ENCODE results near the gene NEUROD1. TPM values are rescaled to one million over a fixed set of nuclear protein-coding genes. Genes with fewer than 3 reads are reported as not detected.

NEUROD1 gene
- total and polyA plus RNA-seq, 9 of the 15 experiments (the other 6 are each of a cell fraction or from before 2014, with no cell fraction given): not detected

DNA sequence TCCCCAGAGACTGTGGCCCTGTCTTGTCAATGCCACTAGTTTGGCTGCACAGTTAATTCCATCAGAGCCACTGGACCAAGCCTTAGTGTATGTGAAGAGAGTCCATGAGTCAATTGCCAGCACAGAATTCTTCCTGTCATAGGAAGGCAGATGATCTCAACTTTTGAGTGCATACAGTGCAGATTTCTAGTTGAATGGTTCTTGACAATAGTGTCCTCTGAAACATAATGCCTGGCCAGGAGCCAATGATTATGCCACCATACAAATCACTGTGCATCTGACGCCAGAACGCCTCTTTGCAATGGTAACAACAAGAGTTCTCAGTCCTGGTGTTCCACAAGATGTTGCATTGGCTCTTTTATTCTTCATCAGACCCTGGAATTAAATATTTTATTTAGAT is 7.1 kb downstream of the NEUROD1 start:
- intact Hi-C loops (cut with micrococcal nuclease) (no loop called here), in situ Hi-C loops (cut with MboI) (no loop called here)
- no peaks in the 10 kb centered on the region for H3K9me1 ChIP-seq (ENCODE audit: control insufficient read depth, insufficient read depth, low read length)
- H3K4me1 ChIP-seq (replicated peaks in 1 of 2; ENCODE audit: control insufficient read depth in 2 of 2, insufficient read depth in 2 of 2, low read length in 2 of 2): no peaks in the 10 kb centered on the region
- no peaks in the 10 kb centered on the region for H4K20me1 ChIP-seq (replicated peaks; ENCODE audit: control insufficient read depth, insufficient read depth, low read length)
- ATAC-seq: no peak
- H3K9ac ChIP-seq (ENCODE audit: insufficient read depth in 1 of 2, low read depth in 2 of 2, low read length in 2 of 2): no peak overlapping the region
- H3K4me3 ChIP-seq: no peak overlapping the region
- ChIA-PET CTCF (ENCODE audit: low intra/inter-chr PET ratio) (no interaction called here), POLR2A (no interaction called here)
- no peak overlapping the region for H2AFZ ChIP-seq (ENCODE audit: low read depth, low read length)
- FAIRE-seq: no peak
- 0% methylated on average over 2 of the region's 2 CpGs for WGBS (ENCODE audit: insufficient coverage, low coverage, missing lambda C conversion rate)
- H3K36me3 ChIP-seq (ENCODE audit: control insufficient read depth, insufficient read depth, low read length): no peaks in the 10 kb centered on the region
- H3K4me2 ChIP-seq (ENCODE audit: insufficient read depth, low read length): no peak overlapping the region
- peaks cover 0 to 6% of the 10 kb centered on the region in 2 experiments; a peak in 2 of 5 replicates for H3K27me3 ChIP-seq (ENCODE audit: control insufficient read depth in 2 of 2, insufficient read depth in 2 of 2, low read length in 2 of 2)
- DNase-seq (ENCODE audit: extremely low read depth in 1 of 4, low spot score in 3 of 4): no peak
- H3K27ac ChIP-seq (ENCODE audit: extremely low read depth, low read depth, low read length): no peak overlapping the region
- BruUV-seq (replicated peaks): no TSS peak
- TF ChIP-seq HDAC1 (IDR thresholded peaks at IDR 0.05): no peak
- no peak for TF ChIP-seq GTF2F1 (IDR thresholded peaks at IDR 0.05; ENCODE audit: low read depth, low read length)
- TF ChIP-seq, protein P1, sequence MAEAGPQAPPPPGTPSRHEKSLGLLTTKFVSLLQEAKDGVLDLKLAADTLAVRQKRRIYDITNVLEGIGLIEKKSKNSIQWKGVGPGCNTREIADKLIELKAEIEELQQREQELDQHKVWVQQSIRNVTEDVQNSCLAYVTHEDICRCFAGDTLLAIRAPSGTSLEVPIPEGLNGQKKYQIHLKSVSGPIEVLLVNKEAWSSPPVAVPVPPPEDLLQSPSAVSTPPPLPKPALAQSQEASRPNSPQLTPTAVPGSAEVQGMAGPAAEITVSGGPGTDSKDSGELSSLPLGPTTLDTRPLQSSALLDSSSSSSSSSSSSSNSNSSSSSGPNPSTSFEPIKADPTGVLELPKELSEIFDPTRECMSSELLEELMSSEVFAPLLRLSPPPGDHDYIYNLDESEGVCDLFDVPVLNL (CRISPR knock-in tag; IDR thresholded peaks at IDR 0.05; ENCODE audit: low read depth): no peak
- no peak for TF ChIP-seq NFE2 (IDR thresholded peaks at IDR 0.05; ENCODE audit: low read depth)
- TF ChIP-seq HCFC1 (IDR thresholded peaks at IDR 0.05; ENCODE audit: low read depth, low read length): no peak
- no peak for TF ChIP-seq ZNF224 (CRISPR knock-in tag; IDR thresholded peaks at IDR 0.05)
- no peak for TF ChIP-seq CXXC5 (CRISPR knock-in tag; IDR thresholded peaks at IDR 0.05)
- TF ChIP-seq ZNF232 (CRISPR knock-in tag; IDR thresholded peaks at IDR 0.05): no peak
- TF ChIP-seq NBN (IDR thresholded peaks at IDR 0.05; ENCODE audit: low read depth): no peak
- TF ChIP-seq GTF2B (IDR thresholded peaks at IDR 0.05; ENCODE audit: extremely low read depth, insufficient read length): no peak
- no peak for TF ChIP-seq MYBL2 (IDR thresholded peaks at IDR 0.05; ENCODE audit: low read depth)
- TF ChIP-seq MYBL2 (CRISPR knock-in tag; IDR thresholded peaks at IDR 0.05; ENCODE audit: borderline replicate concordance): no peak
- no peak for TF ChIP-seq FOXK1 (CRISPR knock-in tag; IDR thresholded peaks at IDR 0.05; ENCODE audit: borderline replicate concordance)
- TF ChIP-seq, protein P2, sequence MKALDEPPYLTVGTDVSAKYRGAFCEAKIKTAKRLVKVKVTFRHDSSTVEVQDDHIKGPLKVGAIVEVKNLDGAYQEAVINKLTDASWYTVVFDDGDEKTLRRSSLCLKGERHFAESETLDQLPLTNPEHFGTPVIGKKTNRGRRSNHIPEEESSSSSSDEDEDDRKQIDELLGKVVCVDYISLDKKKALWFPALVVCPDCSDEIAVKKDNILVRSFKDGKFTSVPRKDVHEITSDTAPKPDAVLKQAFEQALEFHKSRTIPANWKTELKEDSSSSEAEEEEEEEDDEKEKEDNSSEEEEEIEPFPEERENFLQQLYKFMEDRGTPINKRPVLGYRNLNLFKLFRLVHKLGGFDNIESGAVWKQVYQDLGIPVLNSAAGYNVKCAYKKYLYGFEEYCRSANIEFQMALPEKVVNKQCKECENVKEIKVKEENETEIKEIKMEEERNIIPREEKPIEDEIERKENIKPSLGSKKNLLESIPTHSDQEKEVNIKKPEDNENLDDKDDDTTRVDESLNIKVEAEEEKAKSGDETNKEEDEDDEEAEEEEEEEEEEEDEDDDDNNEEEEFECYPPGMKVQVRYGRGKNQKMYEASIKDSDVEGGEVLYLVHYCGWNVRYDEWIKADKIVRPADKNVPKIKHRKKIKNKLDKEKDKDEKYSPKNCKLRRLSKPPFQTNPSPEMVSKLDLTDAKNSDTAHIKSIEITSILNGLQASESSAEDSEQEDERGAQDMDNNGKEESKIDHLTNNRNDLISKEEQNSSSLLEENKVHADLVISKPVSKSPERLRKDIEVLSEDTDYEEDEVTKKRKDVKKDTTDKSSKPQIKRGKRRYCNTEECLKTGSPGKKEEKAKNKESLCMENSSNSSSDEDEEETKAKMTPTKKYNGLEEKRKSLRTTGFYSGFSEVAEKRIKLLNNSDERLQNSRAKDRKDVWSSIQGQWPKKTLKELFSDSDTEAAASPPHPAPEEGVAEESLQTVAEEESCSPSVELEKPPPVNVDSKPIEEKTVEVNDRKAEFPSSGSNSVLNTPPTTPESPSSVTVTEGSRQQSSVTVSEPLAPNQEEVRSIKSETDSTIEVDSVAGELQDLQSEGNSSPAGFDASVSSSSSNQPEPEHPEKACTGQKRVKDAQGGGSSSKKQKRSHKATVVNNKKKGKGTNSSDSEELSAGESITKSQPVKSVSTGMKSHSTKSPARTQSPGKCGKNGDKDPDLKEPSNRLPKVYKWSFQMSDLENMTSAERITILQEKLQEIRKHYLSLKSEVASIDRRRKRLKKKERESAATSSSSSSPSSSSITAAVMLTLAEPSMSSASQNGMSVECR (CRISPR knock-in tag; IDR thresholded peaks at IDR 0.05): no peak
- no peak for TF ChIP-seq ZNF282 (CRISPR knock-in tag; IDR thresholded peaks at IDR 0.05)
- no peak for TF ChIP-seq RBM22 (IDR thresholded peaks at IDR 0.05; ENCODE audit: low read depth, low read length, poor library complexity, severe bottlenecking)
- TF ChIP-seq CHCHD3 (CRISPR knock-in tag; IDR thresholded peaks at IDR 0.05): no peak
- no peaks in the 10 kb centered on the region for H3K9me3 ChIP-seq (replicated peaks; ENCODE audit: control insufficient read depth, insufficient read depth, low read depth, low read length)
- no peaks in the 10 kb centered on the region for H3K79me2 ChIP-seq (ENCODE audit: control insufficient read depth, insufficient read depth, low read length)
